Measurements from ENCODE around the gene CPLX4. TPM values are rescaled to one million over a fixed set of nuclear protein-coding genes. Genes with fewer than 3 reads are reported as not detected.

Gene CPLX4
- total and polyA plus RNA-seq, 2 donors (not counting 1 experiment from before 2014, with no cell fraction given): not detected

- H2AFZ ChIP-seq (ENCODE audit: low read length): no peak overlapping the region
- no peaks in the 10 kb centered on the region for H3K79me2 ChIP-seq (ENCODE audit: control insufficient read depth, insufficient read depth, low read length)
- no peak overlapping the region for H3K9ac ChIP-seq (ENCODE audit: insufficient read depth, low read length)
Observed at GRCh38 chr18:59270689-59271257, 47.7 kb downstream of the CPLX4 start.

GRCh38 chr18:59269563-59270119, 48.8 kb downstream of the CPLX4 start:
- H4K20me1 ChIP-seq (ENCODE audit: control insufficient read depth, extremely low read depth, insufficient read depth, low read length): no peaks in the 10 kb centered on the region
- no peaks in the 10 kb centered on the region for H3K9me3 ChIP-seq (ENCODE audit: control insufficient read depth, insufficient read depth, low read depth, low read length)
- no peak overlapping the region for H2AFZ ChIP-seq (ENCODE audit: low read length)
- no peak overlapping the region for H3K4me2 ChIP-seq (ENCODE audit: extremely low read depth, insufficient read depth, low read length)
- H3K27ac ChIP-seq (ENCODE audit: insufficient read depth, low read length): no peak overlapping the region
- TF ChIP-seq EZH2 (IDR thresholded peaks at IDR 0.05; ENCODE audit: low read length, missing control alignments) (peak; percentile 46), CTCF (conservative IDR thresholded peaks at IDR 0.05 in 1 of 2, IDR thresholded peaks at IDR 0.05 in 1 of 2; ENCODE audit: low read depth in 1 of 2, low read length in 2 of 2) (no peak)
- no peaks in the 10 kb centered on the region for H3K79me2 ChIP-seq (ENCODE audit: control insufficient read depth, insufficient read depth, low read length)
- DNase-seq (ENCODE audit: low read depth in 2 of 2): no peak
- no peak overlapping the region for H3K9ac ChIP-seq (ENCODE audit: insufficient read depth, low read length)
- no peaks in the 10 kb centered on the region for H3K4me1 ChIP-seq (ENCODE audit: control insufficient read depth, extremely low read depth, insufficient read depth, low read length)
- H3K27me3 ChIP-seq (ENCODE audit: control insufficient read depth, insufficient read depth, low read length): peaks cover 94% of the 10 kb centered on the region
- H3K4me3 ChIP-seq (replicated peaks in 1 of 4; ENCODE audit: control extremely low read depth in 1 of 4, insufficient read depth in 1 of 4, low read depth in 3 of 4, low read length in 4 of 4): no peak overlapping the region
- H3K36me3 ChIP-seq (ENCODE audit: control insufficient read depth, insufficient read depth, low read length): no peaks in the 10 kb centered on the region

More at GRCh38 chr18:59270689-59271257, 47.7 kb downstream of the CPLX4 start:
- Histone ChIP-seq H3K4me1 (ENCODE audit: control insufficient read depth, extremely low read depth, insufficient read depth, low read length) (no peaks in the 10 kb centered on the region), H3K27me3 (ENCODE audit: control insufficient read depth, insufficient read depth, low read length) (peaks cover 93% of the 10 kb centered on the region), H3K36me3 (ENCODE audit: control insufficient read depth, insufficient read depth, low read length) (no peaks in the 10 kb centered on the region), H3K27ac (ENCODE audit: insufficient read depth, low read length) (no peak overlapping the region), H3K4me2 (ENCODE audit: extremely low read depth, insufficient read depth, low read length) (no peak overlapping the region), H4K20me1 (ENCODE audit: control insufficient read depth, extremely low read depth, insufficient read depth, low read length) (no peaks in the 10 kb centered on the region), H3K9me3 (ENCODE audit: control insufficient read depth, insufficient read depth, low read depth, low read length) (no peaks in the 10 kb centered on the region), H3K4me3 (replicated peaks in 1 of 4; ENCODE audit: control extremely low read depth in 1 of 4, insufficient read depth in 1 of 4, low read depth in 3 of 4, low read length in 4 of 4) (no peak overlapping the region)
- DNase-seq (ENCODE audit: low read depth in 2 of 2): no peak
- TF ChIP-seq EZH2 (IDR thresholded peaks at IDR 0.05; ENCODE audit: low read length, missing control alignments) (peak; percentile 70), CTCF (conservative IDR thresholded peaks at IDR 0.05 in 1 of 2, IDR thresholded peaks at IDR 0.05 in 1 of 2; ENCODE audit: low read depth in 1 of 2, low read length in 2 of 2) (no peak)

- Histone ChIP-seq H3K4me3 (replicated peaks in 1 of 4; ENCODE audit: control extremely low read depth in 1 of 4, insufficient read depth in 1 of 4, low read depth in 3 of 4, low read length in 4 of 4) (no peak overlapping the region), H3K9me3 (ENCODE audit: control insufficient read depth, insufficient read depth, low read depth, low read length) (no peaks in the 10 kb centered on the region), H4K20me1 (ENCODE audit: control insufficient read depth, extremely low read depth, insufficient read depth, low read length) (no peaks in the 10 kb centered on the region), H3K4me2 (ENCODE audit: extremely low read depth, insufficient read depth, low read length) (no peak overlapping the region), H3K4me1 (ENCODE audit: control insufficient read depth, extremely low read depth, insufficient read depth, low read length) (no peaks in the 10 kb centered on the region), H3K27ac (ENCODE audit: insufficient read depth, low read length) (no peak overlapping the region), H3K79me2 (ENCODE audit: control insufficient read depth, insufficient read depth, low read length) (no peaks in the 10 kb centered on the region), H3K27me3 (ENCODE audit: control insufficient read depth, insufficient read depth, low read length) (peaks cover 94% of the 10 kb centered on the region), H3K36me3 (ENCODE audit: control insufficient read depth, insufficient read depth, low read length) (no peaks in the 10 kb centered on the region), H2AFZ (ENCODE audit: low read length) (no peak overlapping the region), H3K9ac (ENCODE audit: insufficient read depth, low read length) (no peak overlapping the region)
- no peak for TF ChIP-seq CTCF (conservative IDR thresholded peaks at IDR 0.05 in 1 of 2, IDR thresholded peaks at IDR 0.05 in 1 of 2; ENCODE audit: low read depth in 1 of 2, low read length in 2 of 2)
- peak; percentile 88 for TF ChIP-seq EZH2 (IDR thresholded peaks at IDR 0.05; ENCODE audit: low read length, missing control alignments)
- peak in 1 of 2 donors; percentile 25 for DNase-seq (ENCODE audit: low read depth in 2 of 2)
Observed at GRCh38 chr18:59268721-59269562, 49.5 kb downstream of the CPLX4 start.
